ENCODE measurements around the gene GARS1.
"Not testable (repeated sequence)": the region's sequence is repeated elsewhere in the genome, so short reads cannot be mapped to it uniquely, and the experiment has no call there.

The GARS1 gene

DNA sequence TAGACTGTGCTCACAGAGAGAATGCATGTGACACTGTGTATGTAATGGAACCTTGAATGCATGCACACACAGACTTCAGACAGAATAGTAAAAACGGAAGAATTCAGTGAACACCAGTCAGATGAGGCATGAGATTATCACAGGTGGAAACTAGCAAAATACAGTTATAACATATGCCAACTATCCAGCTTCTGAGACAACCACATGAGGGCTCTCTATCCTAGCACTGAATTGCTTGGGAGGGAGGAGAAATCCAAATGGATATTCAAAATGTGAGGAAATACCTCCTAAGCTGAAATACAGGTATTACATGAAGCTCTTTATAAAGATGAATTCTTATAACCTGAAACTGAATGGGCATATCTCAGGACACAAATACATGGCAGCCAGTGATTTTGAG, 30.6 kb downstream of the GARS1 start:
- DNase-seq (ENCODE audit: low spot score) = no peak

DNA sequence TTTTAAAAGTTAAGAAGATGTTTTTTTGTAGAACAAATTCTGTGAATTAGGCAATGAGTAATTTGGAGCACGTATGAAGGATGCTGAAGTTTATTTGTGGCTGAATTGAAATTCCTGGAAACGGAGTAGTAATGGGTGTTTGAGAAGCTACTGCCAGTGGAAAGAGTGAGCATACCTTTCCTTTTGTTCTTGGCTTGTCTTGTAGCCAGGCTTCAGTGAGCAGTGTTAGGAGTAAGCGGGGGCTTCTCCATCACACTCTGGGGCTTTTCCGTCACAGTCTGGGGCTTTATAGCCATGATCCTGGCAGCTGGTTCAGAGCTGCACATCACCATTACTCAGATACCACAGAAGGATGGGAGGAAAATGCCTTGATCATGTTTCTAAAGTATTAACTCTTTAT, 32.3 kb downstream of the GARS1 start:
- DNase-seq (ENCODE audit: low spot score) = no peak

DNA sequence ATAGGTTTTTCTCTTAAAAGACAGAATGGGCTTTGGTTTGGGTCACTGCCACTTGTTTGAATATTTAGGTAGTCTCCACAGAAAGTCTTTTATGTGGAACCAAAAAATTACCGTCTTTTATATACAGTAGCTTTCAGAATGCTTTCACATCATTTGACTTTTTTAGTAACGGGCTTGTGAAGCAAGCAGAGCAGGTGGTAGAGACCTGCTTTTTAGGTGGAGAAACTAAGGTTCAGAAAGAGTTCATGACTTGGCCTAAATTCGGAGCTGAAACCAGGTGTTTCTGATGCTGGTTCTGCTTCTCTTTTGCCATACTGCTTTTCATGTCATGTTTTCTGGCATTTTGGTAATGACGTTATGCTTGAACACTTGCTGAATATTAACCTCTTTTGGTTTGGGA, 36.3 kb downstream of the GARS1 start:
- no peak for DNase-seq (ENCODE audit: low spot score)

DNA sequence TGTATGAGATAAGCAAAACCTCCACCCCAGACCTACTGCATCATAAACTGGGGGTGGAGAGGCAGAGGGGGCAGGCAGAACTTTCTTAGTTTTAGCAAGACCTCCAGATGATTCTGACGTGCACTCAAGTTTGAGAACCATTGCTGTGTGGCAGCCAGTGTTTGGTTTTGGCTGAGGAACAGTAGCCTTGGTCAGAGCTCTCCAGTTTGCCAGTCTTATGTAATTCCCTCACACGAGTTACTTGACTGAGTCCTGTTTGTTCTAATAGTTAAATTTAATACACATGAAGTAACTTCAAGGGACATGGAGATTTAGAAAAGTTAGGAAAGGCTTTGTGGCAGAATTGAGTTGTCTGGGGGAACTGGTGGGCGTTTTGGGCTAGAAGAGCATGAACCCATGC, 38.5 kb downstream of the GARS1 start:
- no peak for DNase-seq (ENCODE audit: low spot score)

DNA sequence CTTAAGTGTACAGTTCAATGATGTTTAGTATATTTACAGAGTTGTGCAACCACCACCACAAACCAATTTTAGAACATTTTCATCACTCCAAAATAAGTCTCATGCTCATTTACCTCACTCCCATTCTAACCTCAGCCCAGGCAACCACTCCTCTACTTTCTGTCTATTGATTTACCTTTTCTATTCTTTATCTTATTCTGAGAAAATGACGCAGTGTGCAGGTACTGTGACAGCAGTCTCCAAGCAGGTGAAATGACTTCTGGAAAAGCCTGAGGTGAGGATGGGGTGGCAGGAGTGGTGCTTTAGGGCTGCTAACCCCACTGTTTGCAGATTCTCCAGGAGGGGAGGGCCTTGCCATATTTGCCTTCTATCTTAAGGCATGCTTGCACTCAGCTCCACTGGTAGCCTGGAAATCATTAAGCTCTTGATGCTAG, 39.5 kb downstream of the GARS1 start:
- DNase-seq (ENCODE audit: low spot score) = no peak

DNA sequence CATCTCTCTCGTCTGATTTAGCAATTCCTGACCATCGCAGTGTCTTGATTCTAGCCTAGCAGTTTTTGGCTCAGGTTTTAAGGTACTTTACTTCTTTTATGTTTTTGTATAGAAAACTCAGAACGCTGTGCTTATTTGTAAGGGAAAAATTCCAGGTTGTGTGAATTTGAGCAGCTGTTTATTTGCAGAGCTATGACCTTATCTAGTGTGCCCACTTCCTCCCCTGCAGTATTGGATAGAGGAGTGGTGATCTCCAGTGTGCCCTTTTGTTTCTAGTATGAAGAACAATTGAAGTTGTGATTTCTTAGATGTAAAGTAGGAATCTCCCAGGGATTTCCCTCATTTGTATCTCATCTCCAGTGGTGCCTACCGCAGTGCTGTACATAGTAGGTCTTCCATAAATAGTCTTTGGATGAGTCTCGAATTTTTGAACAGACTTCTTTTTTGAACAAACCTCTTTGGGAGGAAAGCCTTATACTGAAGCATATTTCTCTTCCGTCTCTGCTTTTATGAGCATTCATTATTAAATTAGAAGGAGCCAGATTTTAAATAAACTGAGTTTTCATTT, 40.0 kb downstream of the GARS1 start:
- no peak for DNase-seq (ENCODE audit: low spot score)

DNA sequence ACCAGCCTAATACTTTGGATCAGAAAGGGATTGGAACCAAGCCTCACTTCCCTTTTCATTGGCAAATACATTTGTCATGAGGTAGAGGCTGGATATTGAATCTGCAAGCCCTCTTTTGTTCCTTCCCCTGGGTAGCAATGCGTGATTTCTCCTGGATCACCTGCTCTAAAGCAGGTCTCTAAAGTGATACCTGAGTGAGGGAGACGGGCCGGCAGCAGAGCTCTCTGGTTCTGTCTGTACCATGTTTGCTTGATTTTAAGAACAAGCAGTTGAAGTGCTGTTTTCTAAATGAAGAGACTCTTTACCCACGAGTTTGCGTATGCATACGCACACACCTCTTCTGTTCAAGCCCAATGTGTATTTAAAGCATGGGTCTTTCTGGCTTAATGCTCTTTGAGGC, 41.1 kb downstream of the GARS1 start:
- DNase-seq (ENCODE audit: low spot score) = no peak

DNA sequence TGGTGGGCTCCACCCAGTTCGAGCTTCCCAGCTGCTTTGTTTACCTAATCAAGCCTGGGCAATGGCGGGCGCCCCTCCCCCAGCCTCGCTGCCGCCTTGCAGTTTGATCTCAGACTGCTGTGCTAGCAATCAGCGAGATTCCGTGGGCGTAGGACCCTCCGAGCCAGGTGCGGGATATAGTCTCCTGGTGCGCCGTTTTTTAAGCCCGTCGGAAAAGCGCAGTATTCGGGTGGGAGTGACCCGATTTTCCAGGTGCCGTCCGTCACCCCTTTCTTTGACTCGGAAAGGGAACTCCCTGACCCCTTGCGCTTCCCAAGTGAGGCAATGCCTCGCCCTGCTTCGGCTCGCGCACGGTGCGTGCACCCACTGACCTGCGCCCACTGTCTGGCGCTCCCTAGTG, 47.6 kb downstream of the GARS1 start:
- not testable (repeated sequence) for DNase-seq (ENCODE audit: low spot score)

DNA sequence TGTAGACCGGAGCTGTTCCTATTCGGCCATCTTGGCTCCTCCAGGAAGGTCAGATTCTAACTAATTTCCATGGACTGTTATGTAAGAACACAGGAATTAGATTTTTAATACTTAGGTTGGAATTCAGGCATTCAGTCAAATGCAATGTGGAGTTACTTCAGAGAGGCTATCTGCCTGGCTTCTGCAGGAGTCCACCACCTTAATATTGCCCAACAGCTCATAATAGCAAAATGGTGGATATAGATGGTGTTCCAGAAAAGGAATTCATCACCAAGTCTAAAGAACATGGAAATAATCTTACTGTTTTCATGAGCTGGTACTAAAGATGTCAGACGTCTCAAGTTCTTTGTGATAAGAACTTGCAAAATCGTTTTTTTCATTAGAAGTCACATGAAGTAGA, 48.1 kb downstream of the GARS1 start:
- no peak for DNase-seq (ENCODE audit: low spot score)

DNA sequence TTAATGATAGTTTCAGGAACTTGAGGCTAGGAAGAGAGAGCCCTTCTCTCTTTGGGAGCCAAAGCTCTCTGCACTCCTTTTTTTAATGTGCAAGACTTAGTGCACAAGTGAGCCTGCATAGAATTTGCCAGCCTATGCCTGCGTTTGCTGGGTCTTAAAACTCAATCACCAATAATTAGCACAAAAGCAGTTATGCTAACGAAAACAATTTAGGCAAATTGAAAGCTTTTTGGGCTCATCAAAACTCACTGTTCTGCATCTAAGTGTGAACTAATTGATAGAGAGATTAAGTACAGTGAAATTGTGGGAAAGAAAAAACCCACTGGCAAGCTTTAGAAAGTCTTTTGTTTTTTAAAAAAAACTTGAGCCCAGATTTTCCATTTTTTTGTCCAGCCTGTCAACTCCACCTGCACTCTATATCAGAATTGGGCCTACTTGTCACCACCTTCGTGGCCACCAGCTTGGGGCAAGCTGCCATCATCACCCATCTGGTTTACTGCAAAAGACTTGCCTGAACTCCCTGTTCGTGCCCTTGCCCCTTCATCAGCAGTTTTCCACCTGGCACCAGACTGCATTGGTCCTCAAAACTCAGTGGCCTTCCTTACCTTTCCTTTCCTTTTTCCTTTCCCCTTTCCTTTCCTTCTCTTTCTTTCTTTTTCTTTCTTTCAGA, 49.7 kb downstream of the GARS1 start:
- DNase-seq (ENCODE audit: low spot score) = no peak

DNA sequence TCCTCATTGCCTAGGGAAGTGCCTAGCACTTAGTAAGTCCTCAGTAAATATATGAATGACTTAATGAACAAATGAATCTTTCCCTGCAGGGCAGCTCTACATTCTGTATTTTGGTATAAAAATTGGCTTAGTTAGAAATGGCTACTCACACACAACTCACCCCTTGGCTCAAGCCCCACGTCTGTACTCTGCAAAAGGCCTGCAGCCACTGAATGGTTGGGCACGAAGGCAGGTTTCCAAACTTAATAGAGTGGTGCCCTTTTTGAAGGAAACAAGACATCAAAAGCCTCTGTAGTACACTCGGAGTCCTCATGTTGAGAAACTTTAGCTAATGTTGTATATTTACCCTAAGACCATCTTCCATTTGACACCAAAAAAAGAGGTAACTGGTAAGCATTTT, 51.0 kb downstream of the GARS1 start:
- DNase-seq (ENCODE audit: low spot score) = no peak

DNA sequence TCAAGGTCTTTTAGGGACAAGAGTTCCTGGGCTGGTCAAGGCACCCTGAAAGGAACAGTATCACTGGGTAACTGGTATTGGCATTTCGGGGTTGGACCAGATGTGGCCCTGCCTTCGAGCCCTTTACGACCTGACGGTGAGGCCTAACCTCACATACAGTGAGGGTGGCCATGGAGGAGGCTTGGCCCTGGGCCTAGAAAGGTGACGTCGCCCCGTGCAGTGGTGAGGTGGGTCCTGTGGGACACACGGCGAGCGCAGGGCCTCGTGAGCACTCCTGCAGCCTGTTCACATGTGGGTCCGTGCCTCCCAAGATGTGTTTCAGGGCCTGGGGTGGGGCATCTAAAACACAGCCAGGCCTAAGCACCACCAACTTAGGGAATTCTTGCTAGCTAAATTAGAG, 51.5 kb downstream of the GARS1 start:
- DNase-seq (ENCODE audit: low spot score) = no peak

DNA sequence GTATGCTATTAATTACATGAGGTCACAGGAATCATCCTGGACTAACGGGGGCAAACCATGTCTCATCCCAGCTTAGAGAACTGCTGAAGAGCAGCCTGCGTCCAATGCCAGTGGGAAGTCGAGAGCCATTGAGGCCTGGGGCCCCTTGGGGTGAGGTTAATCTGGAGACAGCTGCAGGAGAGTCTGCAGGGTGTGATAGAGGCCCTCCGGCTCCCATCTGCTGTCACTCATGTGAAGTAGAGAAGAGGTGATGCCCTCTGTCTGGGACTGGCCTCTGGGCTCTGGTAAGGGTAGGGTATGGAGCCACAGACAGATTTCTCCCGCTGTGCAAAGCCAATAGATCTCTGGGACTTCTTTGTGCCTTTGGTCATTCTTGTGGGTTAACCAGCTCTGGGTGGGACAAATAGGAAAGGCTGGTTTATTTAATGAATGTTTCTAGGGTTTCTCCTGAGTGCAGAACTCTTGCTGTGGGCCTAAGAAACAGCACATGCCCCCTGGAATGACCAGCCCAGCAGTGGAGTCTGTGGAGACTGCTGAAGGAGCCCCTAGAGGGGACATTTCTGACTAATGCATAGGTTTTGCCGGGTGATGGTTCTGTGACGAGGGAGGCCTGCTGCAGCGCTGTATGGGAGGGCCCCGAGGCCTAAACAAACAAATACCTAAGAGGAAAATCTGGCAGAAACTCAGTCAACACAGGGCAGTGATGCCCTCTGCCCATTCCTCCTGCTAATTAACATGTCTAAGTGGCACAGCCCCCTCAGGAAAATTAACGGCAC, 53.1 kb downstream of the GARS1 start:
- DNase-seq (ENCODE audit: low spot score) = no peak

DNA sequence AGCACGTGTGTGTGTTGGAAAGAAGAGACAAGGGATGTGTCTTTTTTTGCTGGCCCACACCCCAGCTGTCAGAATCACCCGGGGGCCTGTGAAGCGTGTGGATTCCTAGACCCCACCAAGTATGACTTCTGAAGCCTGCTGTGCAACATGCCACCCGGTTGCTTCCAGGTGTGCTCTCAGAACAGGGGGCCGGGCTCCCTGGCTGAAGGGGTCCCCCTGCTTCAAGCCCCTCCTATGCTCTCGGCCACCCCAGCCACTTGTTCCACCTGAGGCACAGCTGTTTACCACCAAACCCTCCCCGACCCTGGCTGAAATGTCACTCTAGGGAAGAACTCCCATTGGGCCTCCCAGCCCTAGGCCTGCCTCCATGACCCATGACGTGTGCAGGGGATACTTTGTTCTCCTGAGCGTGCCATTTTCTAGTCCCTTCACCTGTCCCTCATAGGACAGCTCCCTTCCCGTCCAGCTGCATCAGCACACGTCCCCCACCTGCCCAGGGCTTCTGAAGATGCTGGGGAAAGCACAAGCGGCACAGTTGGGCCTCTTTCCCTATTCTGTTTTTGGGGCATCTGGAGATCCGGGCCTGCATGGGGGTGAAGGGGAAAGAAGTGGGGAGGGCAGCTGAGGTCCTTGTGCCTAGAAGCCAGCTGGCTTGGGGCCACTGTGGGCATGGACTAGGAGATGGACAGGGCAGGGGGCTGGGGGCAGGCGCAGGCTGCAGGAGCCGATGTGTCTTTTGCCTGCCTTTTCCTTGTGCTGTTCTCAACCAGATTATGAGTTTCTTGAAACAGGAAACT, 54.3 kb downstream of the GARS1 start:
- no peak for DNase-seq (ENCODE audit: low spot score)

DNA sequence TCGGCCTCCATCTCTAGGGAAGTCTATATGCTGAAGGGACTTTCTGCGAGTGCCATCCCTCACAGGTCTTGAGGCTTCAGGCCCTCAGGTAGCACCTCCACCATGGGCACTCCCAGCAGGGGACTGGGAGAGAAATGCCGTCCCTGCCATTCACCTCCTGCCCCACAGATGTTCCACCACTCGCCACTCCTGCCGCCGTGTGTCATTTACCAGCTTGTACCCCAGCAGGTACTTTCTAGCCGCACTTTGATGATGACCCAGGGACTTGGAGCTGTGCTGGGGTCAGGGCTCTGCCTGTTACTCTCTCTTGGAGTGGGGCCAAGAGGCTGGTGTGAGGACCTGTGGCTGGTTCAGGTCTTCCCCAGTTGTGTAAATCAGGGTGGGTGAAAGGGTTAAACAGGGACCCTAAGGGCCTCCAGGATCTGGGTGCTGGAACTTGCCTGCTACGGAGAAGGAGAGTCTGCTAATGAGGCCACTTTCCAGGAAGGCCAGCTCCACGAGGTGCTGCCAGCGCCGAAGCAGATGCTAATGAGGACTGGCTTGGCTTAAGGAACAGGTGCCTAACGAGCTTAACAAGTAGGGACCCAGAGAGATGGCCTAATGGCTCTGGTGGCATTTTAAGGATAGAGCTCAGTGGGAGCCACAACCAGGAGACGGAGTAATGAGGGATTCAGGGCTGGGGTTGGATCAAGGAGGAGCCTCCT, 55.2 kb downstream of the GARS1 start:
- no peak for DNase-seq (ENCODE audit: low spot score)

DNA sequence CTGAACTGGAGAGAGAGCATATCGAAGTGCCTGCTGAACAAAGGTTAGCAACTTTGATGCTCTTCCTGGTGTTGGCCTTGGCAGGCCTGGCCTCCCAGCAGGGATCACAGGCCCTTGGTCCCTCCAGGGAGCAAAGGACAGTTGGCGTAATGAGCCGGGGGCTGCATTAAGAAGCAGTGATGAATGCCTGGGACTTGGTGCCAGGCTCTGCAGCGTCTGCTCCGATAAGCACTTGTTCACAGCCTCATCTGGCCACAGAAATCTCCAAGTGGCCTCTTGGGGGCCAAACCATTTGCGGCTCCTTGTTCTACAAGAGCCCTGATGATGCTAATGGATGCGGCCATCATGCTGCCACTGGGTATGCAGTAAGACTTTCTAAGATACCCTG, 55.7 kb downstream of the GARS1 start:
- DNase-seq (ENCODE audit: low spot score) = no peak

DNA sequence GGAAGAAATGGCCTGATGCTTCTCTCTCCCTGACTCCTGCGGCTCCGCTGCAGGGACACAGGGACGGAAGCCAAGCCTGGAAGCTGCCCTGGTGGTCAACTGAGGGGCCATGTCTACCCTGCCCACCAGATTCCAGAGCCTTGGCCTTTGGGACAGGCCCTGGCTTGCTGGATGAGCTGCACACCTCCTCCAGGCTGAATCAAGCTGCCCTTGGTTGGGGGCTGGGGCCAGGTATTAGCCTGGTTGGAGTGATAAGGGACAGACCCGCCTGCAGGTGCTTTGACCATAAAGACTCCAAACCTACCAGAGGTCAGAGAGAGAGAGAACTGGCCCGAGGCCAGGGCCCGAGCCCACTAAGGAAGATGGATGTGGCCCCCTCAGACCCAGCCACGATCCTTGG, 57.5 kb downstream of the GARS1 start:
- no peak for DNase-seq (ENCODE audit: low spot score)

DNA sequence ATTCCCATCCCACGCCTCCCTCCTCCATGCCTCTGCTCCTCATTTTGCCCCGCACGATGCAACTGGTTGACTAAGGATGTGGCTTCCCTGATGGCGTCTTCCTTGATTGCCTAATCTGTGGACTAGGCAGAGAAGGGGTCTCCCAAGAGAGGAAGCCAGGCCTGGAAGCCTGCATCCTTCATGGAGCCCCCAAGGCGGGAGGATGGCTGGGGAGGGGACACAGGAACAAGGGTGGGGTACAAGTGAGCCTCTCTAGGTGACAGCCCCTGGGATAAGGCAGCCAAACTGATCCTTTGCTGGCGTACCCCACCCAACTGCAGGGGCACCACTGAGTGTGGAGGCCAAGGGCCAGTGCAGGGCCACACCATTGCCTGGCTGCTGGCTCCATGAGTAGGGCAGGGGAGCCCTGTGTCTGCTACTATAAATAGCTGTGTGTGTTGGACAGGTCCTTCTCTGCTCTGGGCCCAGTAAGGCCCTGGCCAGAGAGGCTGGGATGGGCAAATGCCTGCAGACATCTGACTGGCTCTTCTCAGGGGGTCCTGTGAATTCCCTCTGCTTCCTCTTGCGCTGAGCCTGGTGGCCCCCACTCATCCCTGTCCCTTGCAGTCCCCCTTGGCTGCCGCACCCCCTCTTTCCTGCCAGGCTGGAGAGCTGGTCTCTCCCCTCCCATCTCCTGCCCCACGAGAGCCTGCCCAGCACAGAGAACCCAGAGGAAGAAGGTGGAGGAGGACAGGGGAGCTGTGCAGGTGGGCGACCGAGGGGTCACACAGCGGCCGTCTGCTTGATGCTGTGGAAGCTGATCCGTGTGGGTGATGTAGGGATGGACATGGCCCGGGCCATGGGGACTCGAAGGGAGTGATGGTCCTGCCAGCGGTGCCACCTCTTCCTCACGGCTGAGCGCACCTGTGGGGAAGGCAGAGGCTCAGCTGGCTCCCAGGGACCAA, 58.3 kb downstream of the GARS1 start:
- DNase-seq (ENCODE audit: low spot score) = no peak

DNA sequence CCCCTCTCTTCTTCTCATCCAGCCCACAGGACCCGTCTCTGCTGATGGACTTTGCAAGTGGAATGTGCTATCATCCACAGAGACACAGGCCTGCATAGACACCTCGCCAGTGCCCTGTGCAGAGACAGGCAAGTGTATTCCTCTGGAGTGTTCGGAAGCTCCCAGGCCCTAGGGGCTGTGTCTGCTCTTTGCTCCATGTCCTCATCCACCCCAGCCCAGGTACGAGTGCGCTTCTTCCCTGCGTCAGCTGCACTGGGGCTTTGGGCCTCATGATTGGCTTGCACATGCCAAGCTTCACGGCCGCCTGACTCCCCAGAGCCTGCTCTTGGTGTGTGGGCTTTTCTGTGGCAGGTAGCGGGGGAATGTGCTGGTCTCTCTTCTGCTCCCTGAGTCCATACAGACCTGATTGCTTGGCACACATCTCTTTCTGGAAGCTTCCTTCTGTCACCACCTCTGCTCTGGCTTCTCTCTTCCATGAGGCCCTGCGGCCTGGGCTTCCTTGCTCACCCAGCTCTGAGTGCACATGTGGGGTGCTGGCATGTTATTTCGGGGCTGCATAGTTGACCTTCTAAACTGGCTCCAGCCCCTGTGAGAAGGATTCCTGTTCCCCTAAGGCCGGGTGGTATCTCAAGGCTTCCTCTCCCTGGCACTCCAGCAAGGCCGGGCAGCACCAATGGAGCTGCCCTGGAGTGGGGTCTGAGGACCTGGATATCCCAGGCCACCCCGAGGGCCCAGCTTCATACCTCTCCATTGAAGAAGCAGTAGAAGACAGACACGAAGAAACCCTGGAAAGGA, 59.8 kb downstream of the GARS1 start:
- DNase-seq (ENCODE audit: low spot score) = no peak
